Hepatocyte (in vitro differentiated cells): ENCODE results near the gene ASB6. TPM values are rescaled to one million over a fixed set of nuclear protein-coding genes. Genes with fewer than 3 reads are reported as not detected.
A peak's percentile ranks its signal among the peaks of the same experiment; 100 is the strongest.

Experiments used
- DNase-seq: peaks from one replicate; pipeline ENCODE4 v3.0.0-alpha.2; 2016; ENCODE audit warnings: low spot score
- H2AFZ ChIP-seq: fragments of 200-600 bp; sonication (generic); 2 replicates; pipeline ENCODE4 v1.6.0; 2016; ENCODE audit warnings: antibody characterized with exemption, mild to moderate bottlenecking
- H3K27ac ChIP-seq: fragments of 200-600 bp; sonication (generic); 2 replicates; pipeline ENCODE4 v1.5.1; 2016; ENCODE audit warnings: mild to moderate bottlenecking
- H3K27me3 ChIP-seq: fragments of 200-600 bp; sonication (generic); 2 replicates; pipeline ENCODE4 v1.6.1; 2016
- H3K36me3 ChIP-seq: fragments of 200-600 bp; sonication (generic); replicated peaks from 2 replicates; pipeline ENCODE4 v1.5.1; 2016; ENCODE audit warnings: low read depth; ENCODE audit not compliant: insufficient read depth
- H3K4me1 ChIP-seq: fragments of 200-600 bp; sonication (generic); 2 replicates; pipeline ENCODE4 v1.5.1; 2016; ENCODE audit warnings: mild to moderate bottlenecking, moderate library complexity; ENCODE audit not compliant: insufficient read depth
- H3K4me2 ChIP-seq: fragments of 200-600 bp; sonication (generic); 2 replicates; pipeline ENCODE4 v1.6.0; 2016
- H3K4me3 ChIP-seq: fragments of 200-600 bp; sonication (generic); 2 replicates; pipeline ENCODE4 v1.5.1; 2016; ENCODE audit warnings: mild to moderate bottlenecking
- H3K79me2 ChIP-seq: fragments of 200-600 bp; sonication (generic); 2 replicates; pipeline ENCODE4 v1.6.0; 2017; ENCODE audit warnings: mild to moderate bottlenecking
- H3K9me2 ChIP-seq: fragments of 200-600 bp; sonication (generic); replicated peaks from 2 replicates; pipeline ENCODE4 v1.6.0; 2017; ENCODE audit warnings: mild to moderate bottlenecking; ENCODE audit not compliant: insufficient read depth
- H3K9me3 ChIP-seq: fragments of 200-600 bp; sonication (generic); 2 replicates; pipeline ENCODE4 v1.5.1; 2016; ENCODE audit warnings: low read depth, mild to moderate bottlenecking
- H4K20me1 ChIP-seq: fragments of 200-600 bp; sonication (generic); 2 replicates; pipeline ENCODE4 v1.6.0; 2016; ENCODE audit warnings: mild to moderate bottlenecking; ENCODE audit not compliant: insufficient read depth, poor library complexity, severe bottlenecking
- CTCF ChIP-seq: fragments of 200-600 bp; sonication (generic); IDR thresholded peaks from 2 replicates; pipeline ENCODE4 v1.5.1; 2016; ENCODE audit warnings: antibody characterized with exemption, mild to moderate bottlenecking; ENCODE audit not compliant: poor library complexity
- EZH2 ChIP-seq: fragments of 200-600 bp; sonication (generic); IDR thresholded peaks from 2 replicates; pipeline ENCODE4 v1.6.1; 2016; ENCODE audit warnings: antibody characterized with exemption, mild to moderate bottlenecking, borderline replicate concordance
- EZH2phosphoT487 ChIP-seq: fragments of 200-600 bp; sonication (generic); IDR thresholded peaks from one replicate; pipeline ENCODE4 v1.6.1; 2018; ENCODE audit warnings: antibody characterized with exemption, mild to moderate bottlenecking, low read depth, moderate library complexity; ENCODE audit not compliant: unreplicated experiment, severe bottlenecking
- WGBS: methylation state at CpG from one replicate; pipeline ENCODE4 v1.1.6; 2016; ENCODE audit warnings: low lambda C conversion rate; ENCODE audit errors: missing lambda C conversion rate; 5-methylcytosine and 5-hydroxymethylcytosine counted together
- polyA plus RNA-seq: library from polyadenylated mRNA; unstranded; fragments of >200 nt; fragmentation: Nextera tagmentation; extraction: Ambion mirVana; gene quantifications from 2 replicates; pipeline ENCODE4 v1.2.1, GENCODE V29; 2016
- total RNA-seq: library from RNA; depleted of rRNA; stranded (reverse); fragments of >200 nt; gene quantifications from 2 replicates; pipeline ENCODE4 v1.2.3, GENCODE V29; 2014

The ASB6 gene
- total and polyA plus RNA-seq, 2 experiments from 2014 or later: 14.2 to 15.5 TPM

GRCh38 chr9:129644365-129644764, 2.4 kb upstream of the ASB6 start:
- no peak for DNase-seq
- H3K36me3 ChIP-seq: no peaks in the 10 kb centered on the region
- peak overlapping the region; percentile 61 for H3K27ac ChIP-seq
- H3K4me3 ChIP-seq: no peak overlapping the region
- 65% methylated on average over 11 of the region's 11 CpGs for WGBS
- peaks cover 24% of the 10 kb centered on the region for H3K79me2 ChIP-seq
- no peaks in the 10 kb centered on the region for H3K27me3 ChIP-seq
- no peak for TF ChIP-seq EZH2phosphoT487
- no peak for TF ChIP-seq CTCF
- no peak for TF ChIP-seq EZH2
- H3K4me2 ChIP-seq: no peak overlapping the region
- H3K9me2 ChIP-seq: no peaks in the 10 kb centered on the region
- no peaks in the 10 kb centered on the region for H3K9me3 ChIP-seq
- H3K4me1 ChIP-seq: peaks cover 14% of the 10 kb centered on the region
- H2AFZ ChIP-seq: no peak overlapping the region
- H4K20me1 ChIP-seq: peaks cover 8% of the 10 kb centered on the region

GRCh38 chr9:129643706-129644105, 1.8 kb upstream of the ASB6 start:
- no peak for DNase-seq
- Histone ChIP-seq H3K4me3 (no peak overlapping the region), H4K20me1 (peaks cover 8% of the 10 kb centered on the region), H3K9me3 (no peaks in the 10 kb centered on the region), H3K27me3 (no peaks in the 10 kb centered on the region), H3K4me2 (no peak overlapping the region), H3K36me3 (no peaks in the 10 kb centered on the region), H3K27ac (peak overlapping the region; percentile 61), H2AFZ (no peak overlapping the region), H3K79me2 (peaks cover 26% of the 10 kb centered on the region), H3K4me1 (peaks cover 14% of the 10 kb centered on the region), H3K9me2 (no peaks in the 10 kb centered on the region)
- TF ChIP-seq EZH2 (no peak), EZH2phosphoT487 (no peak)
- 85% methylated on average over 10 of the region's 10 CpGs for WGBS

- Histone ChIP-seq H2AFZ (peak overlapping the region; percentile 61), H3K4me1 (peaks cover 14% of the 10 kb centered on the region)
- TF ChIP-seq EZH2phosphoT487: no peak
- TF ChIP-seq CTCF: no peak
- TF ChIP-seq EZH2: no peak
Observed at GRCh38 chr9:129640871-129641749, 841 bp downstream of the ASB6 start.

GRCh38 chr9:129640086-129640870, 1.7 kb downstream of the ASB6 start:
- peak overlapping the region; percentile 96 for H3K4me2 ChIP-seq
- DNase-seq: no peak
- H3K4me3 ChIP-seq: no peak overlapping the region
- H3K9me3 ChIP-seq: no peaks in the 10 kb centered on the region
- H3K4me1 ChIP-seq: peaks cover 14% of the 10 kb centered on the region
- no peaks in the 10 kb centered on the region for H3K27me3 ChIP-seq
- no peaks in the 10 kb centered on the region for H3K9me2 ChIP-seq
- H3K79me2 ChIP-seq: peaks cover 26% of the 10 kb centered on the region
- TF ChIP-seq EZH2phosphoT487 (no peak), CTCF (no peak), EZH2 (no peak)
- H2AFZ ChIP-seq: no peak overlapping the region
- H4K20me1 ChIP-seq: peaks cover 8% of the 10 kb centered on the region
- no peak overlapping the region for H3K27ac ChIP-seq
- 77% methylated on average over 24 of the region's 25 CpGs for WGBS
- H3K36me3 ChIP-seq: no peaks in the 10 kb centered on the region

More at GRCh38 chr9:129640871-129641749, 841 bp downstream of the ASB6 start:
- H3K4me2 ChIP-seq: peak overlapping the region; percentile 96
- peak overlapping the region; percentile 71 for H3K4me3 ChIP-seq
- H3K9me3 ChIP-seq: no peaks in the 10 kb centered on the region
- peaks cover 26% of the 10 kb centered on the region for H3K79me2 ChIP-seq
- DNase-seq: no peak
- peaks cover 8% of the 10 kb centered on the region for H4K20me1 ChIP-seq
- no peaks in the 10 kb centered on the region for H3K27me3 ChIP-seq
- WGBS: 34% methylated on average over 36 of the region's 44 CpGs
- no peaks in the 10 kb centered on the region for H3K9me2 ChIP-seq
- H3K27ac ChIP-seq: peak overlapping the region; percentile 75
- H3K36me3 ChIP-seq: no peaks in the 10 kb centered on the region
